GM21526 (cell line): ENCODE measurements around the gene CAMKMT.

ENCODE experiments used
- ATAC-seq: cut with Tn5 transposase; IDR thresholded peaks from one replicate; pipeline ENCODE4 v1.9.1; 2021; ENCODE audit warnings: moderate library complexity; ENCODE audit not compliant: unreplicated experiment, low FRiP score

The CAMKMT gene

DNA sequence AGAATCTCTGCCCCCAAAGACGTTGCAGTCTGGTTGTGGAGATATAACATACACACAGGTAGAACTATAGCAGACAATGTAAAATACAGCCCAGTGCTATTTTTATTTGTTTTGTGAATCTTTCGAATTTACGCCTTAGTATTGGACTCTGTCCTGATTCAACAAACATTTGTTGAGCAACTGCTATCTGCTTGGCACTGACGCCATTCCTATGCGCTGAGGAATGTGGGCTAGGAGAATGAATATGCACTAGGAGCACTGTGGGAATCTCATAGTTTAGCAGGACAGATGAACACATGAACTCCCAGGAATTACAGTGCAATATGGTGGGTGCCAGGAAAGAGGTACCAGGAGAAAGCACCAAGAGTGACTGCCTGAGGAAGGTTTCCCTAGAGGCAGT, 398.1 kb downstream of the CAMKMT start:
- no peak for ATAC-seq

DNA sequence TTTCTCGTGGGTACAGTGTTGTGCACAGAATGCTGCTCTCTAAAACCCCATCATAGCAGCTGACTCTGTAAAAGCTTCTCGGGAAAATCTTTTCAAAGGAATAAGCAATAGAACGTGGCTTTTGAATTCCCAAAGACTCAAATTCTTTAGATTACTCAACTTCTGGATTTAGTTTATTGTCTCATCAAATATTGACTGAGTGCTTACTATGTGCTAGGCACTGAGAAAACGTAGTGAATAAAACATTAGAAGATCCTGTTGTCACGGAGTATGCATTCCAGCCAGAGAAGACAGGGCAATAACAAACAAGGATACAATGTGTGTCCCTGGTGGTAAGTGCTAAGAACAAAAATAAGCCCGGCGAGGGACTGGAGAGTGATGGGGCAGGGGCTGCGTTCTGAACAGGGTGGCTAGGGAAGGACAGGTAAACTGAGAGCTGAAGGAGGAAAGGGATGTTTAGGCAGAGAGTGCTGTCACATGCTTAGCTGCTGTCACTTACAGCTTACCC, 401.6 kb downstream of the CAMKMT start:
- ATAC-seq = no peak

DNA sequence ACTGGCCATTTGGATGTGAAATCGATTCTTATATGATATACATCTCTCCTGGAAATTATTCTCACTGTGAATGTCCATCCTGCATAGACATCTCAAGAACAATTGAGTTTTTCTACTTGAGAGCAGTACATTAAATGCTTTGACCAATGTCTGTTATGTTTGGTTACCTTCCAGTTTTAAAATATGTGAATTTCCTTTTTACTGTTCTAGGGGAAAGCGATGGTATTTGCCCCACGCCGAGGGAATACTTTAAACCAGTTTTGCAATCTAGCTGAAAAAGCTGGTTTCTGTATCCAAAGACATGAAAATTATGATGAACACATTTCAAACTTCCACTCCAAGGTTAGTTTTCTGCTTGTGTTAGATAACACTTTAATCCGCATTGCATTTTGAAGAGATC, 404.5 kb downstream of the CAMKMT start:
- ATAC-seq = no peak

DNA sequence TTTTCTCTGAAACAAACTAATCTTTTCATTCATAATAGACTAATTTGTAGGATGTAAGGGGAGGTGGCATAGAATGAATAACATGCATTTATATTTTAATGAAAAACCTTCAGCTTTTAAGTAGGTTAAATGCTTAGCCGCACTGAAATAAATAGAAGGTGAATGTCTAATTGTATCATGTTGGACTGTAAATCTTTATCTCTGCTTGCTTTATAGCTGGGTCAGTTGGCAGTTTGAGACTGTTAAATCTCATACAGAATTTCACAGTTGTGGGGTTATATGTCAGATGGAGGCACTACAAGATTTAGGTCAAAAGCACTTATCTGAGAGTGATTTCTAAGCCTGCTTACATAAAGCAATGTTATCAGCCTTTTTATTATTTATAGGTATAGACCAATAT, 405.0 kb downstream of the CAMKMT start:
- ATAC-seq = no peak

DNA sequence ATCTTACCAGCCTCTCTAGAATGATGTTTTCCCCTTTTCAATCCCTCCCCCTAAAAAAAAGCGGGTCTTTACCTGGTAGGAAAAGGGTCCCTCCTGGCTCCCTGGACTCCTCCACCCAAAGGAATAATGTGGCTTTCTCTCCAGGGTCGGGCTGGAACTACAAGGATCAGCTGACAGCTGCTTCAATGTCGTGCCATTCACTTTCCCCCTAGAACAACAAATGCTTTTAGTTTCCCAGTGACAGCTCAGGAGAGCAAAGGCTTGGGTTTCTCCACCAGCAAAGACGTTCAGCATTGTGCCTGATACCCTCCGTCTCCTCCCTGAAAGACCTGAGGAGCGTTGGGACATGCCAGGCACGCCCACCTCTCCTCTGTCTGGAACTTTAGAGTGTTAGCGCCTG, 405.9 kb downstream of the CAMKMT start:
- ATAC-seq = no peak

DNA sequence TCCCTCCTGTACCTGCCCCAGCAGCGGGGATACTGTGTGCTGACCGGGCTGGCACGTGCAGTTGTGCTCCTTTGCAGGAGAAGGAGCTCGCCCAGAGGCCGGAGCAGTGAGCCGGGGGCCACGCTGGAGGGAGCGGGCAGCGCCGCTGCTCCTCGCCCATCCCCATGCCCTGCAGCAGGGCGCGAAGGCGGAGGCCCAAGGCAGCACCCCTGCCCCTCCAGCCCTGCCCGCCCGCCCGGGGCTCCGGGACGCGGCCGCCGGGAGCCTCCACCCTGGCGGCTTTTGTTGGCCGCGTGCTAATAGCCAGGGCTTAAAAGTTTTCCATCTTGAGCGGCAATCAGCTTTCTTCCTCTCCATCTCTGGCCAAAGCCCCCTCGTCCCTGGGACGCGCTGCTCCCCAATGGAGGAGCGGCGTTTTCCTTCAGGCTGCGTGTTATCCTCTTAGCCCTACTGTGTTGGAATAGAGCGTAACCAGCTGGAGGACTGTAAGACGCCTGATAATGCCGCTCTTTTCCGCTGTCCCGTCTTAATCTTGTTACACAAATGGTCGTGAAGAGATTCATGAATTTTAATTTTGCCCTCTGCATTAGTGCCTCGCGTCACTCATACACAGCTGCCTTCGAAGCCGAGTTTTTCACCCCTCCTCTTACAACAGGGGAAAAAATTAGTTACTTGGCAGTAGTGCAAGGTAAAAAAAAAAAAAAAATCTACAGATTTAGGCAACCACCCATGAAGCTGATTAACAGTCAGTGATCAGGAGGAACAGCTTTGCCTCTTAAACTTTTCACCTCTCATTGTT, 406.9 kb downstream of the CAMKMT start:
- no peak for ATAC-seq

DNA sequence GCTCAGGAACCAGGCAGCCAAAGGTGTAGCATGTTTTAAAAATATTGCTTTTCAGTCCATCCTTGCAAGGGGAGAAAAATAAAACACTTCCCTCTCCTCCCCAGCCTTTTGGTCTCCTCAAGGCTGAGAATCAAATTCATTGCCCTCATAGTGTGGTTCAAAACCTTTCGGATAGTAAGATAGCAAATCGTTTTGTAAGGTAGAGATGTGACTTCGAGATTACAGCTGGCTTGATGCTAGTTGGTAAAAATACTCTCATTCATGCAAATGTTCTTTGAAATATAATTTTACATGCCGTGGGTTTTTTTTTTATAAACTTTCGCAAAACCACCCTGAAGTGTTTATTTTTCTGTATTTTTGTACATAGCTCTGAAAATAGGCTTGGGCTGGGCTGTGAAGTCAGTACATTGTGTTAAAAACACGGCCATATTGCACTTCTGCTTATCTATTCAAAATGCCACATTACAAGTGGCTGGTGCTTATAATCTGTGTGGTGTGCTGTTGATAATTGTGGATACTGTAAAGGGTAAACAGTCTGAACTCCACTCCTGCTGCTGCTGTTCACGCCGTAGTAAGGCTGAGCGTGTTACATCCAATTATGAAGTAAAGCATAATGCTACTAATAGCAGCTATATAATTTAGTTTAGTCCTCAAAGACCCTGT, 407.7 kb downstream of the CAMKMT start:
- ATAC-seq = no peak

DNA sequence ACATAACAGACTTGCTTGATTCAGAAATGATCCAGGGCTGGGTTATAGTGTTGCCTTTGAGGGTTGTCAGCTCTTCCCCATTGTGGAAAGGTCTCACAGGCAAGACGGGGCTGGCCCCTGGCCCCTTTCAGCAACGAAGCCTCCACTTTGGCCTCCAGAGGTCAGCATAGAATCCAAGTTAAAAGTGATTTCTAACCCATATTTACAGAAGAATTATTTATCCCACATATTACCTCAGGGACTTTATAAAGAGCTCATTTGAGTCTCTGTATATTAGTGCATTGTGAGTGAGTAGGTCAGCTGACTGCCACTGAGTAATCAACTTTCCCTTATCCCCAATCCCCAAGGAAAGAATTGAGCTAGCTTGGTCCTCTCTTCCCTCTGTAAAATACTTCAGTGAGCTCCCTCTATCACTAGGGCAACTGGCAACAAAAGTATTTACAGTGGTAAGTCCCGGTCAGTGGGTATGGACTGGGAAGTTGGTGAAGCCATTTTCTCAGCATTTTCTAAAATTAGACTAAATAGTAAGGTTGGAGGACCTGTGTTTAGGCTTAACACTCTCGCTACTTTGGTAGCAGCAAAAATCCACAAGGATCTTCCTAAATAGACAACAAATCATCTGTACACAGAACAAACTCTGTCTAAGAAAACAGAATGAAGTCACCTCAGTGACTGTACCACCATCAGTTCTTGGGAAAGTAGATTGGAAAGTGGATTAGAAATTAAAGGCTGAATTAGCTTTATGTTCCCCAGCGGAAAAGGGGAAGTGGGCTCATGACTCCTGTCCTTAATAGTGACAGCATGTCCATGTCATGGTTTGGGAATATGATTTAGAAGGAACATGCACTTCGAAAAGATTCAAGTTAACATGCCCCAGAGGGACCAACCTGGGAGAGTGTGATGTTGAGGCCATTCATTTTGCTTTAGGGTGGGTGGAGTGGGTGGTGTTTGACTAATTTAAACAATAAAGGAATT, 408.8 kb downstream of the CAMKMT start:
- ATAC-seq = no peak

DNA sequence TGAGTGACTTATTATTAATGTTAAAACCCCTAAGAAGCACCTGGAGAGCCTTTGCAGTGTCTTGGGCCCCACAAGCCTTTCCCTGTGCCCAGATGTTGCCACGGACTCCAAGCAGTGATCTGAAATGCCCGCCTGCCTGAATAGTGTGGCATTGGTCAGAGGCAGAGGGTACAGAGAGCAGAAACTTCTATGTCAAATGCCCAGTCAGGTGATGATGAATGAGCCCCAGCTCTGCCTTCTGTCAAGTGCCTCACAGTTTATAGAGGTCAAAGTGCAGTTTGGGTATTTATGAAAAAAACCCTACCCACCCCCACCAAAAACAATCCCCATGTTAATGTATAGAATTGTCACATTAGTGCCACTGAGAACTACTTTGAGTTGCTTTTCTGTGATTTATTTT, 409.8 kb downstream of the CAMKMT start:
- ATAC-seq = no peak

DNA sequence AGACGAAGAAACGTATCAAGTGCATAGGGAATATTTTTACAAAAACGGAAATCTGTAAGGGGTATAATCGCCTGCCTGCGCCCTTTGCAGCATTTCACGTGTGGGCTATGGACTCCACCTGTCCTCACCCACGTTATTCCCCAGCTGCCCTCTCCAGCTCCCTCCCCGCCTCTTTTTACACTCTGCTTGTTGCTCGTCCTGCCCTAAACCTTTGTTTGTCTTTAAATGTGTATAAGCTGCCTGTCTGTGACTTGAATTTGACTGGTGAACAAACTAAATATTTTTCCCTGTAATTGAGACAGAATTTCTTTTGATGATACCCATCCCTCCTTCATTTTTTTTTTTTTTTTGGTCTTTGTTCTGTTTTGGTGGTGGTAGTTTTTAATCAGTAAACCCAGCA, 410.4 kb downstream of the CAMKMT start:
- ATAC-seq = no peak

DNA sequence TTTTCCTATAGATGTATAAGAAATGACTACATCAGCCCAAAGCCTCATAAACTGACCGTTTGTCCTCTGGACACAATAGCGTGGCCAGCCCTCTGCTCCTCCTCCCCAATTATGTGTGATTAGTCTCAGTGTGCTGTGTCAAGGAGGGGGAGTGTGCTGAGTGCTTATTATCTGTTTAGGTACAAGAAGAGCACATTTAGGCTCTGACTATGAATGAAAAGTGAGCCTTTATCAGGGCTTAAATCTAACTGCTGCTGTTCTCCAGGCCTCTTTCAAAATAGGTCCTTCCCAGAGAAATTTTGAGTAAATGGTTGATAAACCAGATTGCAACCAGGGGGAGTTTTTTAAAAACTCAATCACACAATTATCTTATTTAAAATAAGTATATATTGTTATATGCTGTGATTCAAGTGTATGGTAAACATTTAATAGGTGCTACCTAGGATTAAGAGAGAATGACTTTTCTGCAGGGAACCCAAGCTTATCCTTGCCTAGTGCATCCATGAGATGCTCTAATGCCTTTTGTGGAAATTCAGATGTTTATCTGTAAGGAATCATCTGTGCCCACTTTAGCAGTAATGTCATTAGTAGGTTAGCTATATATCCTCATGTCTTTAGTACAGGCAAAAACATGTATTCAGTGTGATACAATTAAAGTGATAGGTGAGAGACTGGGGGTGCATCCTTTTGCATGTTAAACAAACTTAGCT, 411.1 kb downstream of the CAMKMT start:
- no peak for ATAC-seq

DNA sequence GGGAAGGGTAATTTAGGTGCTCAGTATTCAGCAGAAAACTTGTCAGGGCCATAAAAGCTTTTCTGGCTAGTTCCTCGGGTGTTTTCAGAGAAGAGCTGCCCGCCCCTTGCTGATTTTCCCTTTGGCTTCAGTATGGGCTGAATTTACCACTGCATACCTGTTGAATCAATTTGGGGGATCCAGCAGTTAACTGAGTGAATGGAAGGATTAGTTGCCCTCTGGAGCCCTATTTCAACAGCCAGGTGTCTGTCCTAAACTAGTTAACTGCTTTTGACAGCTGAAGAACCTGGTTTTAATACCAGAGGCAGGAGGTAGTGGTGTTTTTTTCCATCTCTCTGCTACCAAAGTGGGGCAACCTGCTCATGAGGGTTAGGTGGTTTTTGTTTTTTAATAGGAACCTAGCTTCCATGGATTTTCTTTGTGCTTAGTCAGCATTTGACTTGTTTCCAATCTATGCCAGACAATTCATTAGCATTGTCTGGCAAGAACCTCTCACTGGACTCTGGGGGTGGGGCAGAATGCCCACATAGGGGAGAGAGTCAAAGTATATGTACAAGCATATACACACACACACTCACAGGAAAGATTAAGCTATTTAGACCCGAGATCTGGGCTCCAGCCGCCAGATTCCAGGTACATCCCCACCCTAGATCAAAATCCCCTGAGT, 413.2 kb downstream of the CAMKMT start:
- no peak for ATAC-seq

DNA sequence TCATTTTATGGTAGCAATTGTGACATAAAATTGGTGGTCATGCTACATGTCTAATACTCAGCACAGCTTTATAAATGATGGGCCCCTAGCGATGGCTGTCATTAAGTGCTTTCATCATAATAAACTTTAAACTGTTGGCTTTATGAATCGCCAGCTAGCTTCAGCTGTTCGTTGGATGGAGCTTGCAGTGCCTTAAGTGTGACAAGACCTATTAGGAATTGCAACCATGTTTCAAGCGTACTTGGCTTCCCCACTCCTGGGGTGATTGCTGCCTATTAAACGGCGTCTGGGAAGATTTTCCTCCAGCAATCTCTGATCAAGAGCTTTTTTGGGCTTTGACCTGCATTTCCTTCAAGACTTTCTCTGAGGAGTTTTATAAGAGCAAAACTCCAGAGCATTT, 415.3 kb downstream of the CAMKMT start:
- no peak for ATAC-seq

DNA sequence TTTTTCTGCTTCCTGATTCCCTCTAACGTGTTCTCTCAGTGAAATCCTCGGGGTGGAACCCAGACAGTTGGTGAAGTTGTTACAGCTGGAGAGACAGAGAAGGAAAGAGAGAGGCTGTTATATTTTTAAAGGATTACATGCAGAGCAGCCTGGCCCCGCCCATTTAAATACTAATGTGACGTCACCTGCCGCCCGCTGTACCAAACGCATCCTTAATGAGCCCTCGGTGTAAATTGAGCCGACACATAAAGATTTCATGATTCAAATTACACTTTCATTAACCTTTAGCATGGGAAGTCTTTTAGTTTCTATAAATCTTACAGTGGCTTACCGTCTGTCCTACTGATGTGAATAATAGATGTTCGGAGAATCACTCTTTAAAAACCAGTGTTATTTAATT, 415.8 kb downstream of the CAMKMT start:
- no peak for ATAC-seq

DNA sequence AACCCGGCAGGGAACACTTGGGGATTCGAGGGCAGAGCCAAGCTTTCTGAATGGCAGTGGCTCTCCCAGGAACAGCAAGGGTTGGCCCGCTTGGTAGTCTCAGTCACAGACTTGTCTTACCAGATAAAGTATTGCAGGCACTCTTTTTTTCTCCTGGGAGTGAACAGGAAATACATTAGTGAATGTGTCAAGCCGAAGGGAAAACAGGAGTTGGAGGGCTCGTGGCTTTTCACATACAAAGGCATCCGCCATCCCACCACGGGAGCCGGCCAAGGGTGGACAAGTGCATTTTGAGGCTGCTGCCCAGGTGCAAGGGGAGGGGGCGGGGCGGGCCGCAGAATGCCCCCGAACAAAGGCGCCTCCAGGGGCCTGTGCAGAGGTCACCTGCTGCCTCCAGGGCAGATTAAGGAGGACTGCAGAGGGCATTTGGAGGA, 416.5 kb downstream of the CAMKMT start:
- peak; percentile 47 for ATAC-seq

DNA sequence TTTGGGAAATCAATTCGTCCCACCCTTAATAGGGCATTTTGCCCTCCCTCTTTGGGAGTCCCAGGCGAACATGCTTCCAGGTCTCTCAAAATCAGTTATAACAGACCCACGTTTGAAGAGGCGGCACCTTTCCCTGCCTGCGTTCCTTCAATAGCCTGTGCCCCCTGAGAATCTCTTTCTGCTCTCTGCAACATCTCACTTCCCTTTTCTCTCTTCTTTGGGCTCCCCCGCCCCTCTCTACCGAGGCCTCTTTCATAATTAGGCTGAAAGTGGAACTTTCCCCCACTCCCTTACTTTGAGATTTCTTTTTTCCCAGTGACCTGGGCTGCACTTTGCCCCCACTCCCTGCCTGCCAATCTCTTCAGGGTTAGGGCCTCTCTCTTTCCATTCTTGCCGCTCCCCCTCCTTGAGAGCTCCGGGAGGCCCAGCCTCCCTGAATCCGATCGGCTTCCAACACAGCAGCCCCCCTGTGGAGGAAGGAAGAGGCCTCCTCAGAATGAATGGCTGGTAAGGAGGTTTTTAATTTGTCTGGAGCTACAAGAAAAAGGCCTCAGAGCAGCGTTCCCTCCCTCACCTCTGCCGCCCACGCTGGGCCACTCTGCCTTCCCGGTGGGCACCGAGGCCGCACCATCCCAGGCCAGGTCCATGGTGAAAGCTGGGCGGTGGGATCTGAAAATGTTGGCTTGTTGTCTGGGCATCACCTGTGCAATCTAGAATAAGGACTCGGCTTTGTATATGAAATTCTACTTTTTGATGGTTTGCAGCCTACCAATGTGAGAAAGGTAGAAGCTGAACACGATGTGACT, 417.1 kb downstream of the CAMKMT start:
- ATAC-seq = peak; percentile 94

DNA sequence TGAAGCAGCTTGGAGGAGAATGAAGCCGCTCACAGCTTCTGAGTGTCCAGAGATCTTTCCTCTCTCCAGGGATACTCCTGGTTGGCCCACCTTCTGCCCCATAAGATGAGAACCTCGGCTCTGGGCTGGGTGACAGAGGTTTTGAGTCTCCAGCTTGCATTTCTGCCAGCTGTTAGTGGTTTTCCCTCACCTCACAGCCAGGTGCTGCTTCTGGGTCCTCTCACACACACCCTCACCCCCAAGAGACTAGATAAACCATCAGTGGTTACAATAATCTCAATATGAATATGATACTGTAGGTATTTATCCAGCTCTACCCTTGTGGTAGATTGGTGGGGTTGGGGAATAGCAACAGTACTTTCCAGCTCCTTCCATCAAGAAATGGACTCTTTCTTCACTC, 418.0 kb downstream of the CAMKMT start:
- no peak for ATAC-seq

DNA sequence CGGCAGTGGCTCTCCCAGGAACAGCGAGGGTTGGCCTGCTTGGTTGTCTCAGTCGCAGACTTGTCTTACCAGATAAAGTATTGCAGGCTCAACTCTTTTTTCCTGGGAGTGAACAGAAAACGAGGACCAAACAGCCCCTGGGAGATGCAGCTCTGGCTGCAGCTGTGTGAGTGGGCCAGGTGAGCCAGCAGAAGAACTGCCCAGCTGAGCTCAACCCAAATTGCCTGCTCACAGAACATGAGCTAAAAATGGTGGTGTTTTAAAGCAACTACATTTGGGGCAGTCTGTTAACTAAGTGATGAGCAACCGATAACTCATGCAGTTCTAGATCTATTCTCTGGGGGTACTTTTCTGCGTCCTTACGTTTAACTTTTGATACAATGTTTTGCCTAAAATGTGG, 418.7 kb downstream of the CAMKMT start:
- ATAC-seq = no peak

DNA sequence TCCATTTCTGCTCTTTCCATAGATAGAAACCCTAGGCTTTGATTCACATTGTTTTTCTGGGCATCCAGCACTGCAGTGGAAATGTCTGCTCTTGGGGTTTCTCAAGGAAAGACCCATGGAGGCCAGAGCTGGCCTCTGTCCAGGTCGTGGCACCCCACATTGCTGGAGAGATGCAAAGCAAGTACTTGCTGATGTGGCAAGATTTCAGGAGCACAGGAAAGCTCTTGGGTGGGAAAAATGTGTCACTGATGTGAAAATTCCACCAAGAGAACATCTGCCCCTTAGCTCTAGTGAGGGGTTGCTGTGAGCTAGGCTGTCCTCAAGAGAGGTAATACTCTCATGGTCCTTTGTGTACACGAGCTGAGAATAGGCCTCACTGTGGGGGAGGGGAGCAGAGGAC, 423.7 kb downstream of the CAMKMT start:
- no peak for ATAC-seq
